A549 (cell line): ENCODE data around the gene FIBCD1. TPM values are rescaled to one million over a fixed set of nuclear protein-coding genes. Genes with fewer than 3 reads are reported as not detected.

Source experiments
- ATAC-seq, 2 experiments: fragments of 200-7000 bp in 1 of 2; fragments of >200 bp in 1 of 2; cut with Nextera tagmentation in 1 of 2; cut with Tn5 transposase in 1 of 2; 3 replicates each; pipeline versions ENCODE4 v1.8.0 to v1.9.1; 2018 to 2020; ENCODE audit warnings: mild to moderate bottlenecking in 1 of 2, moderate library complexity in 1 of 2
- CTCF ChIA-PET: fragments of 300-600 bp; sonication (Branson Sonifier 250); formaldehyde crosslinking; extraction: SDS; loops from one replicate; lab custom pipeline; 2021; ENCODE audit warnings: antibody characterized with exemption, inconsistent platforms; lab: Yijun Ruan, JAX
- POLR2A ChIA-PET: fragments of 350-600 bp; formaldehyde crosslinking; extraction: SDS; loops from one replicate; lab custom pipeline; 2021; ENCODE audit warnings: antibody characterized with exemption, inconsistent platforms; lab: Yijun Ruan, JAX
- DNase-seq, 2 experiments: peaks; one replicate each; pipeline versions ENCODE4 v3.0.0 to v3.0.0-alpha.2; 2011 to 2016; ENCODE audit warnings: low read depth in 1 of 2, low spot score in 1 of 2
- FAIRE-seq: peaks from 2 replicates; lab custom pipeline; 2011; peaks lifted over from hg19 to GRCh38; lab: Jason Lieb, UNC
- H3K27ac ChIP-seq, 2 experiments: fragments of >200 bp; sonication (Bioruptor Twin); formaldehyde crosslinking; 3 replicates each; pipeline ENCODE4 v1.5.1; 2016 to 2017
- H3K4me1 ChIP-seq: fragments of >200 bp; sonication (Bioruptor Twin); formaldehyde crosslinking; 3 replicates; pipeline ENCODE4 v1.6.1; 2016
- H3K4me2 ChIP-seq: fragments of >200 bp; sonication (Bioruptor Twin); formaldehyde crosslinking; 3 replicates; pipeline ENCODE4 v1.6.1; 2016
- H3K4me3 ChIP-seq: fragments of >200 bp; sonication (Bioruptor Twin); formaldehyde crosslinking; 3 replicates; pipeline ENCODE4 v1.5.1; 2016
- H3K9me3 ChIP-seq: fragments of >200 bp; sonication (Bioruptor Twin); formaldehyde crosslinking; 3 replicates; pipeline ENCODE4 v1.6.1; 2016
- BHLHE40 ChIP-seq: IDR thresholded peaks from 2 replicates; pipeline ENCODE4 v1.6.1; 2012; ENCODE audit warnings: low read depth, low read length, inconsistent platforms
- CBX2 ChIP-seq: fragments of 200-600 bp; sonication (generic); IDR thresholded peaks from 2 replicates; pipeline ENCODE4 v1.6.1; 2016; ENCODE audit warnings: low read depth, mild to moderate bottlenecking, borderline replicate concordance
- CTCF ChIP-seq: fragments of >200 bp; sonication (Bioruptor Twin); formaldehyde crosslinking; IDR thresholded peaks from 3 replicates; pipeline ENCODE4 v1.5.1; 2016
- EP300 ChIP-seq, 2 experiments: fragments of >200 bp; sonication (Bioruptor Twin); formaldehyde crosslinking; IDR thresholded peaks; 2 replicates in 1 of 2; 3 replicates in 1 of 2; pipeline ENCODE4 v1.6.1; 2016 to 2017
- FOSL2 ChIP-seq, 2 experiments: fragments of 450-650 bp in 1 of 2; fragments of >200 bp in 1 of 2; sonication (Bioruptor Twin) in 1 of 2; formaldehyde crosslinking; IDR thresholded peaks; 2 replicates each; pipeline versions ENCODE4 v1.5.0 to v1.6.1; 2016 to 2020; ENCODE audit warnings: mild to moderate bottlenecking in 1 of 2, moderate library complexity in 1 of 2
- GATA3 ChIP-seq: IDR thresholded peaks from 2 replicates; pipeline ENCODE4 v1.6.1; 2012; ENCODE audit warnings: borderline replicate concordance
- HDAC2 ChIP-seq: fragments of 200-600 bp; sonication (generic); IDR thresholded peaks from 2 replicates; pipeline ENCODE4 v1.6.1; 2016
- HOXB5 ChIP-seq: fragments of 250-450 bp; sonication (Bioruptor Pico); IDR thresholded peaks from 2 replicates; pipeline ENCODE4 v1.5.0; 2020; ENCODE audit warnings: mild to moderate bottlenecking, moderate library complexity
- KDM1A ChIP-seq: fragments of 200-600 bp; sonication (generic); IDR thresholded peaks from 2 replicates; pipeline ENCODE4 v1.6.1; 2016; ENCODE audit warnings: low read depth, mild to moderate bottlenecking
- MAZ ChIP-seq: fragments of 150-350 bp; IDR thresholded peaks from 2 replicates; pipeline ENCODE4 v1.6.1; 2014; ENCODE audit warnings: antibody characterized with exemption, low read depth, low read length, borderline replicate concordance
- PHF8 ChIP-seq: fragments of 200-600 bp; sonication (generic); IDR thresholded peaks from 2 replicates; pipeline ENCODE4 v1.6.1; 2016; ENCODE audit warnings: low read depth, mild to moderate bottlenecking, antibody characterized with exemption, moderate library complexity, borderline replicate concordance
- POLR2AphosphoS2 ChIP-seq: conservative IDR thresholded peaks from 2 replicates; pipeline ENCODE4 v1.6.1; 2012; ENCODE audit warnings: low read length, improper control_type of control experiment, inconsistent platforms
- RAD21 ChIP-seq, 2 experiments: fragments of >200 bp in 1 of 2; sonication (Bioruptor Twin) in 1 of 2; formaldehyde crosslinking in 1 of 2; IDR thresholded peaks in 1 of 2; conservative IDR thresholded peaks in 1 of 2; 2 replicates in 1 of 2; 3 replicates in 1 of 2; pipeline ENCODE4 v1.6.1; 2012 to 2018; ENCODE audit warnings: inconsistent platforms in 1 of 2
- RCOR1 ChIP-seq: fragments of 150-350 bp; IDR thresholded peaks from 2 replicates; pipeline ENCODE4 v1.6.1; 2014; ENCODE audit warnings: antibody characterized with exemption, low read length, low read depth
- RNF2 ChIP-seq: fragments of 200-600 bp; sonication (generic); IDR thresholded peaks from 2 replicates; pipeline ENCODE4 v1.6.1; 2016; ENCODE audit warnings: low read depth, mild to moderate bottlenecking, antibody characterized with exemption, moderate library complexity, borderline replicate concordance
- SREBF2 ChIP-seq: fragments of 450-650 bp; IDR thresholded peaks from 2 replicates; pipeline ENCODE4 v1.6.1; 2014; ENCODE audit warnings: mild to moderate bottlenecking, moderate library complexity
- TFCP2L1 ChIP-seq: fragments of 250-450 bp; sonication (Bioruptor Pico); IDR thresholded peaks from 2 replicates; pipeline ENCODE4 v1.5.0; 2021; ENCODE audit warnings: mild to moderate bottlenecking
- ZFP36 ChIP-seq: fragments of 450-650 bp; IDR thresholded peaks from 2 replicates; pipeline ENCODE4 v1.6.1; 2014; ENCODE audit warnings: borderline replicate concordance; ENCODE audit not compliant: partially characterized antibody
- whole genome bisulfite sequencing: methylation state at CpG from one replicate; pipeline ENCODE4 v1.1.6; 2017; ENCODE audit errors: missing lambda C conversion rate; 5-methylcytosine and 5-hydroxymethylcytosine counted together
- polyA plus RNA-seq, 4 experiments: library from polyadenylated mRNA; depleted of rRNA in 3 of 4; stranded (reverse); fragments of >200 nt; fragmentation: RNase III in 1 of 4; extraction: RNeasy Plus Mini Kit Qiagen cat#74134 plus additional on column Dnase treatment in 1 of 4; gene quantifications; 2 replicates in 3 of 4; 3 replicates in 1 of 4; pipeline ENCODE4 v1.2.3, GENCODE V29; 2011 to 2017
- TF ChIP-seq, protein P1 (sequence below): fragments of >200 bp; sonication (Bioruptor Twin); formaldehyde crosslinking; IDR thresholded peaks from 3 replicates; pipeline ENCODE4 v1.6.1; 2016
- TF ChIP-seq, protein P2 (sequence below): fragments of 150-350 bp; IDR thresholded peaks from 2 replicates; pipeline ENCODE4 v1.6.1; 2014; ENCODE audit warnings: low read depth, mild to moderate bottlenecking, low read length
- TF ChIP-seq, protein P3 (sequence below): fragments of 250-450 bp; sonication (Bioruptor Pico); IDR thresholded peaks from 2 replicates; pipeline ENCODE4 v1.5.0; 2020; ENCODE audit warnings: low read depth, mild to moderate bottlenecking, moderate library complexity
- TF ChIP-seq, protein P4 (sequence below): IDR thresholded peaks from 2 replicates; pipeline ENCODE4 v1.6.1; 2012; ENCODE audit warnings: low read depth, borderline replicate concordance

FIBCD1 gene
- polyA plus RNA-seq, 2 of the 4 experiments (the other 2 are of a cell fraction): 4.8 to 4.9 TPM

DNA sequence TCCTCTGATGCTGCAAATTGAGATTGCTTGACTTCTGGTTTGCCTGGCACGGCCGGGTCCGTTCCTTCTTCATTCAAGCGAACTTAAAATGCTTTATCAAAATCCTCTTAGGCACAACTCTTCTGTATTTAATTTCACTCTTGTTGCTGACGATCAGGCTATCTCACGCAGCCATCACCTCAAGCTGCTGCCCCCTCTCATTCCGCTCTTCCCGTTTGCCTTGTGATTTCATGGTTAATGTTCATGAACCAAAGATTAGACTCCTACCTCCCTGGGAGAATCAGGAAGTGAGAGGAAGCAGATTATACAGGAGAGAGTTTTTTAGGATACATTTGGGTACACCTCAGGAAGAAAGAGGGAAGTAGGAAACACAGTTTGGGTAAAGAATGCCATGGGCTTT is 65.1 kb downstream of the FIBCD1 start:
- Histone ChIP-seq H3K4me2 (no peak overlapping the region), H3K9me3 (no peaks in the 10 kb centered on the region)
- WGBS: 93% methylated on average over 8 of the region's 8 CpGs
- FAIRE-seq (no peak), DNase-seq (no peak)
- TF ChIP-seq EP300 (IDR thresholded peaks at IDR 0.05) (no peak), SREBF2 (no peak), CTCF (no peak), RAD21 (conservative IDR thresholded peaks at IDR 0.05 in 1 of 2, IDR thresholded peaks at IDR 0.05 in 1 of 2) (no peak), MAZ (no peak), KDM1A (no peak), HOXB5 (CRISPR knock-in tag) (no peak), HDAC2 (no peak), POLR2AphosphoS2 (no peak), BHLHE40 (no peak), CBX2 (no peak)
- TF ChIP-seq, protein P1, sequence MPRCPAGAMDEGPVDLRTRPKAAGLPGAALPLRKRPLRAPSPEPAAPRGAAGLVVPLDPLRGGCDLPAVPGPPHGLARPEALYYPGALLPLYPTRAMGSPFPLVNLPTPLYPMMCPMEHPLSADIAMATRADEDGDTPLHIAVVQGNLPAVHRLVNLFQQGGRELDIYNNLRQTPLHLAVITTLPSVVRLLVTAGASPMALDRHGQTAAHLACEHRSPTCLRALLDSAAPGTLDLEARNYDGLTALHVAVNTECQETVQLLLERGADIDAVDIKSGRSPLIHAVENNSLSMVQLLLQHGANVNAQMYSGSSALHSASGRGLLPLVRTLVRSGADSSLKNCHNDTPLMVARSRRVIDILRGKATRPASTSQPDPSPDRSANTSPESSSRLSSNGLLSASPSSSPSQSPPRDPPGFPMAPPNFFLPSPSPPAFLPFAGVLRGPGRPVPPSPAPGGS: no peak
- TF ChIP-seq, protein P2, sequence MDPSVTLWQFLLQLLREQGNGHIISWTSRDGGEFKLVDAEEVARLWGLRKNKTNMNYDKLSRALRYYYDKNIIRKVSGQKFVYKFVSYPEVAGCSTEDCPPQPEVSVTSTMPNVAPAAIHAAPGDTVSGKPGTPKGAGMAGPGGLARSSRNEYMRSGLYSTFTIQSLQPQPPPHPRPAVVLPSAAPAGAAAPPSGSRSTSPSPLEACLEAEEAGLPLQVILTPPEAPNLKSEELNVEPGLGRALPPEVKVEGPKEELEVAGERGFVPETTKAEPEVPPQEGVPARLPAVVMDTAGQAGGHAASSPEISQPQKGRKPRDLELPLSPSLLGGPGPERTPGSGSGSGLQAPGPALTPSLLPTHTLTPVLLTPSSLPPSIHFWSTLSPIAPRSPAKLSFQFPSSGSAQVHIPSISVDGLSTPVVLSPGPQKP: no peak
- TF ChIP-seq, protein P3, sequence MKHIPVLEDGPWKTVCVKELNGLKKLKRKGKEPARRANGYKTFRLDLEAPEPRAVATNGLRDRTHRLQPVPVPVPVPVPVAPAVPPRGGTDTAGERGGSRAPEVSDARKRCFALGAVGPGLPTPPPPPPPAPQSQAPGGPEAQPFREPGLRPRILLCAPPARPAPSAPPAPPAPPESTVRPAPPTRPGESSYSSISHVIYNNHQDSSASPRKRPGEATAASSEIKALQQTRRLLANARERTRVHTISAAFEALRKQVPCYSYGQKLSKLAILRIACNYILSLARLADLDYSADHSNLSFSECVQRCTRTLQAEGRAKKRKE (CRISPR knock-in tag): no peak
- TF ChIP-seq, all 56 proteins: peak for 0
- Histone ChIP-seq H3K4me3 (no peak overlapping the region), H3K27ac (no peak overlapping the region), H3K4me1 (peaks cover 5% of the 10 kb centered on the region; the same call in 1 of the 3 replicates)
- ChIA-PET CTCF (interaction anchor here (1.0 to 5.0 kb wide), 4 partner anchors 11 to 172 kb away, joined by 3 to 18 read pairs (median 3); no protein-coding TSS in a partner anchor), POLR2A (no interaction called here)
- ATAC-seq: no peak

DNA sequence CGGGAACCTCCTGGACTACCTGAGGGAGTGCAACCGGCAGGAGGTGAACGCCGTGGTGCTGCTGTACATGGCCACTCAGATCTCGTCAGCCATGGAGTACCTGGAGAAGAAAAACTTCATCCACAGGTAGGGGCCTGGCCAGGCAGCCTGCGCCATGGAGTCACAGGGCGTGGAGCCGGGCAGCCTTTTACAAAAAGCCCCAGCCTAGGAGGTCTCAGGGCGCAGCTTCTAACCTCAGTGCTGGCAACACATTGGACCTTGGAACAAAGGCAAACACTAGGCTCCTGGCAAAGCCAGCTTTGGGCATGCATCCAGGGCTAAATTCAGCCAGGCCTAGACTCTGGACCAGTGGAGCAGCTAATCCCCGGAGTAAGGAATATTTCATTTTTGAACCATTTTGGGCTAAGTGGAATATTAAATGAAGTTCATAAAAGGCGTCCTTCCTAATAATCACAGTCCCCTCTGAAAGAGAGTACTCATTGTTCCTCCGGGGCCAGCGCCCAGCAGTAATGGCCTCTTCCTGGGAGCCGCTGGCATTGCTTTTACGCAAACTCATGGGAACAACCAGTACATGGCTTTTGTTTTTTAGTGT is 66.0 kb downstream of the FIBCD1 start:
- no peak for DNase-seq
- FAIRE-seq: no peak
- Histone ChIP-seq H3K9me3 (no peaks in the 10 kb centered on the region), H3K4me3 (no peak overlapping the region), H3K27ac (no peak overlapping the region), H3K4me1 (peaks cover 5% of the 10 kb centered on the region; the same call in 1 of the 3 replicates), H3K4me2 (0 out of 3 replicates have a peak overlapping the region, but pooled peaks have one; percentile 11)
- ChIA-PET CTCF (interaction anchor here (1.0 to 5.0 kb wide), 7 partner anchors 10 to 173 kb away, joined by 3 to 18 read pairs (median 3); no protein-coding TSS in a partner anchor), POLR2A (no interaction called here)
- ATAC-seq: peak in 1 of 2 experiments; percentile 69; a peak in 3 of 6 replicates
- TF ChIP-seq, protein P4, sequence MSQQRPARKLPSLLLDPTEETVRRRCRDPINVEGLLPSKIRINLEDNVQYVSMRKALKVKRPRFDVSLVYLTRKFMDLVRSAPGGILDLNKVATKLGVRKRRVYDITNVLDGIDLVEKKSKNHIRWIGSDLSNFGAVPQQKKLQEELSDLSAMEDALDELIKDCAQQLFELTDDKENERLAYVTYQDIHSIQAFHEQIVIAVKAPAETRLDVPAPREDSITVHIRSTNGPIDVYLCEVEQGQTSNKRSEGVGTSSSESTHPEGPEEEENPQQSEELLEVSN: no peak
- 89% methylated on average over 15 of the region's 15 CpGs for WGBS

GRCh38 chr9:130872508-130872907 is 66.5 kb downstream of the FIBCD1 start:
- Histone ChIP-seq H3K4me3 (no peak overlapping the region), H3K9me3 (no peaks in the 10 kb centered on the region), H3K27ac (no peak overlapping the region), H3K4me1 (peaks cover 5% of the 10 kb centered on the region; the same call in 1 of the 3 replicates), H3K4me2 (0 out of 3 replicates have a peak overlapping the region, but pooled peaks have one; percentile 11)
- ChIA-PET POLR2A (no interaction called here), CTCF (interaction anchor here (1.1 to 15.3 kb wide), 10 partner anchors 12 to 176 kb away, joined by 3 to 454 read pairs (median 11); partner anchors contain the start of gene LAMC3)
- no peak; a peak in 1 of 6 replicates for ATAC-seq
- no peak for FAIRE-seq
- DNase-seq: no peak
- no peak for TF ChIP-seq RNF2
- TF ChIP-seq FOSL2 (IDR thresholded peaks at IDR 0.05): no peak
- no peak for TF ChIP-seq FOSL2 (CRISPR knock-in tag; IDR thresholded peaks at IDR 0.05)
- TF ChIP-seq, protein P4: no peak
- no peak for TF ChIP-seq ZFP36
- TF ChIP-seq RCOR1: no peak
- no peak for TF ChIP-seq PHF8
- TF ChIP-seq GATA3: no peak
- no peak for TF ChIP-seq TFCP2L1
- WGBS: 88% methylated on average over 9 of the region's 9 CpGs
